Measurements from ENCODE around the gene TRPC4AP. TPM values are rescaled to one million over a fixed set of nuclear protein-coding genes. Genes with fewer than 3 reads are reported as not detected.
"Not testable (repeated sequence)": the region's sequence is repeated elsewhere in the genome, so short reads cannot be mapped to it uniquely, and the experiment has no call there.

The TRPC4AP gene
- total RNA-seq, 2 experiments from 2014 or later = 31.9 to 38.8 TPM

DNA sequence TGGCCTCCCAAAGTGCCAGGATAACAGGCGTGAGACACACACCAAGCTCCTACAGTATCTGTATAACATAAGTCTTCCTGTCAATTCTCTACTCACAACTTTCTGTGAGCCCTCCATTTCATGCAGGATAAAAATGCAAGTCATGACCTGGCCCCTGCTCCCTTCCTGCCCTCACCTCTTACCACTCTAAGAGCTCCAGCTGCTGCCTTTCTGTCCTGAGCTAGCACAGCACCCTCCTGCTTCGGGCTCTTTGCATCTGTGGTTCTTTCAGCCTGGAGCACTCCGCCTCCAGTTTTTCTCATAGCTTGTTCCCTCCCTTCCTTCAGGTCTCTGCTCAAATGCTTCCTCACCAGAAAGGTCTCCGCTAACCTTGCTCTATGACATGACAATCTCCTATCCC is 23.7 kb upstream of the TRPC4AP start:
- BruUV-seq (replicated peaks) = no TSS peak
- DNase-seq (ENCODE audit: low spot score) = no peak

DNA sequence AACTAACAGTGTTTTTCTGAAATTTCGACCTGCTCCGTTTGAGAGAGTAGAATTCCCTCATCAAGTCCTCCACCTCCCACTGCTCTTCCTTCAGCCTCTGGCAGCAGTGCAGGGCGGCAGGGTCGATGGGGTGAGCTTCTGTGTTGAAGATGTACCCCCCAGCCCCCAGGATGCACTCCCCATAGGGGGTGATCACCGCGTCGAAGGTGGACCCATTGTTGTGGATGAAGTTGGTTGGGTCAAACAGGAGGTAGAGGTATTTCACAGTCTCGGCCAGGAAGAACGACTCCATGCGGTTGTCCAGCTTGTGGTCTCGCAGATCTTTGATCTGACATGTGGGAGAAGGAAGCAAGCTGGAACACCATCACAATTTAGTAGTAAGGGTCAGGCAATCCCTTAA is 23.0 kb upstream of the TRPC4AP start:
- H3K4me1 ChIP-seq (ENCODE audit: insufficient read depth, low read length, poor library complexity, severe bottlenecking) = no peaks in the 10 kb centered on the region
- BruUV-seq (replicated peaks) = no TSS peak
- DNase-seq (ENCODE audit: low spot score) = no peak

More for the DNA sequence above, 23.7 kb upstream of the TRPC4AP start:
- ChIA-PET POLR2A (no interaction called here), CTCF (ENCODE audit: unreplicated experiment) (no interaction called here)
- no peaks in the 10 kb centered on the region for H3K4me1 ChIP-seq (ENCODE audit: insufficient read depth, low read length, poor library complexity, severe bottlenecking)
- intact Hi-C loops (cut with micrococcal nuclease; ENCODE audit: unreplicated experiment) = no loop called here
- peaks cover 17% of the 10 kb centered on the region for H3K36me3 ChIP-seq (ENCODE audit: insufficient read depth, low read length)
- H4K20me1 ChIP-seq (ENCODE audit: insufficient read depth, low read length) = no peaks in the 10 kb centered on the region
- no peaks in the 10 kb centered on the region for H3K79me2 ChIP-seq (ENCODE audit: insufficient read depth, low read depth, low read length)
- H3K4me2 ChIP-seq (ENCODE audit: low read length) = no peak overlapping the region
- H2AFZ ChIP-seq (ENCODE audit: low read length) = no peak overlapping the region
- no peaks in the 10 kb centered on the region for H3K9me2 ChIP-seq (ENCODE audit: insufficient read depth, low read length)
- no peaks in the 10 kb centered on the region for H3K9me3 ChIP-seq (ENCODE audit: low read length)
- TF ChIP-seq EZH2phosphoT487 (IDR thresholded peaks at IDR 0.05; ENCODE audit: borderline replicate concordance, low read depth, low read length) (no peak), CTCF (conservative IDR thresholded peaks at IDR 0.05; ENCODE audit: low read length) (no peak)
- no peak overlapping the region for H3K27ac ChIP-seq (ENCODE audit: low read depth, low read length, poor library complexity, severe bottlenecking)
- no peak overlapping the region for H3K4me3 ChIP-seq (ENCODE audit: low read depth, low read length, poor library complexity, severe bottlenecking)

DNA sequence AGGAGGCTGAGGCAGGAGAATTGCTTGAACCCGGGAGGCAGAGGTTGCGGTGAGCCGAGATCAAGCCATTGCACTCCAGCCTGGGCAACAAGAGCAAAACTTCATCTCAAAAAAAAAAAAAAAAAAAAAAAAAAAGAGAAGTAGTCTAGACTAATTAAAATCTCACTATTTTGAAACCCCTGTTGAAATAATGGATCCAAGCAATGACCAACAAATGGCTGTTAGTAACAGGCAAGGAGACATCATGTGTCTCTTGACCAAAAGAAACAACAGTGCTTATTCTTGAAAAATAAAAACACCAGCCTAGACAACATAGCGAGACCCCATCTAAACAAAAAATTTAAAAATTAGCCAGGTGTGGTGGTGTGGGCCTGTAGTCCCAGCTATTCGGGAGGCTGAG is 19.7 kb upstream of the TRPC4AP start:
- H4K20me1 ChIP-seq (ENCODE audit: insufficient read depth, low read length); H3K4me1 ChIP-seq (ENCODE audit: insufficient read depth, low read length, poor library complexity, severe bottlenecking); H3K27ac ChIP-seq (ENCODE audit: low read depth, low read length, poor library complexity, severe bottlenecking); intact Hi-C loops (cut with micrococcal nuclease; ENCODE audit: unreplicated experiment); H2AFZ ChIP-seq (ENCODE audit: low read length); DNase-seq (ENCODE audit: low spot score); H3K79me2 ChIP-seq (ENCODE audit: insufficient read depth, low read depth, low read length); H3K4me3 ChIP-seq (ENCODE audit: low read depth, low read length, poor library complexity, severe bottlenecking); H3K9me2 ChIP-seq (ENCODE audit: insufficient read depth, low read length); BruUV-seq (replicated peaks); H3K9me3 ChIP-seq (ENCODE audit: low read length); H3K36me3 ChIP-seq (ENCODE audit: insufficient read depth, low read length); H3K4me2 ChIP-seq (ENCODE audit: low read length): not testable (repeated sequence)
- POLR2A ChIA-PET = interaction anchor here (0.7 kb wide), 1 partner anchor 82 kb away, joined by 4 read pairs; no protein-coding TSS in a partner anchor
- CTCF ChIA-PET (ENCODE audit: unreplicated experiment) = interaction anchor here (0.5 kb wide), 1 partner anchor 34 kb away, joined by 4 read pairs; no protein-coding TSS in a partner anchor

More for the DNA sequence above, 23.0 kb upstream of the TRPC4AP start:
- H2AFZ ChIP-seq (ENCODE audit: low read length) = no peak overlapping the region
- no peaks in the 10 kb centered on the region for H3K9me2 ChIP-seq (ENCODE audit: insufficient read depth, low read length)
- no peak overlapping the region for H3K4me3 ChIP-seq (ENCODE audit: low read depth, low read length, poor library complexity, severe bottlenecking)
- POLR2A ChIA-PET = no interaction called here
- H4K20me1 ChIP-seq (ENCODE audit: insufficient read depth, low read length) = no peaks in the 10 kb centered on the region
- intact Hi-C loops (cut with micrococcal nuclease; ENCODE audit: unreplicated experiment) = no loop called here
- CTCF ChIA-PET (ENCODE audit: unreplicated experiment) = interaction anchor here (0.6 kb wide), 1 partner anchor 340 kb away, joined by 4 read pairs; the partner anchor contains the start of gene CEP250
- no peaks in the 10 kb centered on the region for H3K9me3 ChIP-seq (ENCODE audit: low read length)
- no peak overlapping the region for H3K4me2 ChIP-seq (ENCODE audit: low read length)
- H3K27ac ChIP-seq (ENCODE audit: low read depth, low read length, poor library complexity, severe bottlenecking) = no peak overlapping the region
- TF ChIP-seq CTCF (conservative IDR thresholded peaks at IDR 0.05; ENCODE audit: low read length) (no peak), EZH2phosphoT487 (IDR thresholded peaks at IDR 0.05; ENCODE audit: borderline replicate concordance, low read depth, low read length) (no peak)
- peaks cover 16% of the 10 kb centered on the region for H3K36me3 ChIP-seq (ENCODE audit: insufficient read depth, low read length)
- H3K79me2 ChIP-seq (ENCODE audit: insufficient read depth, low read depth, low read length) = no peaks in the 10 kb centered on the region

All from OCI-LY7 (cell line).